ENCODE results near the gene MED1.

GRCh38 chr17:39402890-39403605, 48.0 kb downstream of the MED1 start:
- no peak for TF ChIP-seq CTCF (IDR thresholded peaks at IDR 0.05)
- no peak for TF ChIP-seq POLR2AphosphoS5 (IDR thresholded peaks at IDR 0.05)
- TF ChIP-seq POLR2A (IDR thresholded peaks at IDR 0.05) = no peak

Measured in transverse colon (tissue), 4 donors.